HEK293 (cell line): Measurements from ENCODE around the gene XPO4.

Source experiments
- YY1 ChIP-seq: fragments of 450-650 bp; formaldehyde crosslinking; IDR thresholded peaks from 2 replicates; pipeline ENCODE4 v1.5.1; 2018; ENCODE audit warnings: missing biosample characterization, missing genetic modification characterization
- ZBTB8A ChIP-seq: fragments of 450-650 bp; formaldehyde crosslinking; IDR thresholded peaks from 2 replicates; pipeline ENCODE4 v1.5.1; 2016; ENCODE audit warnings: missing biosample characterization, missing genetic modification characterization
- ZNF23 ChIP-seq: fragments of 450-650 bp; formaldehyde crosslinking; IDR thresholded peaks from 2 replicates; pipeline ENCODE4 v1.5.1; 2016; ENCODE audit warnings: missing biosample characterization, missing genetic modification characterization, borderline replicate concordance
- TF ChIP-seq, protein P1 (sequence below): IDR thresholded peaks from 2 replicates; pipeline ENCODE4 v1.6.1; 2011; ENCODE audit warnings: mild to moderate bottlenecking, low read depth, low read length, borderline replicate concordance
- TF ChIP-seq, protein P2 (sequence below): fragments of 450-650 bp; formaldehyde crosslinking; IDR thresholded peaks from 2 replicates; pipeline ENCODE4 v1.5.1; 2016; ENCODE audit warnings: missing biosample characterization, missing genetic modification characterization
- TF ChIP-seq, protein P3 (sequence below): fragments of 450-650 bp; formaldehyde crosslinking; IDR thresholded peaks from 2 replicates; pipeline ENCODE4 v1.5.1; 2017; ENCODE audit warnings: missing biosample characterization, mild to moderate bottlenecking, missing genetic modification characterization, moderate library complexity

DNA sequence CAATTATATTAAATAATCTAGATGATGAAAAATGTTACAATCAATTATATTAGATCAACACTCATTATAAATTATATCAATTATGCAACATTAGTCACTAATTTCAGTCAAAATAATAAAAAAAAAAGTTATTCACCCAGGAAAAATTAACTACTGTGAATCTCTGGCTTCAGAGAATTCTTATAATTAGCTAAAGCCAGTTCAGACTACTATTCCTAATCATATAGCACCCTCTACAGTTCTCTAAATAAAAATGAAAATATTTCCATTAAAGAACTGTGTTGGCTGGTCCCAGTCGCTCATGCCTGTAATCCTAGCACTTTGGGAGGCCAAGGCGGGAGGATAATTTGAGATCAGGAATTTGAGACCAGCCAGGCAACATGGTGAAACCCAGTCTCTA, 33.0 kb downstream of the XPO4 start:
- TF ChIP-seq, protein P1, sequence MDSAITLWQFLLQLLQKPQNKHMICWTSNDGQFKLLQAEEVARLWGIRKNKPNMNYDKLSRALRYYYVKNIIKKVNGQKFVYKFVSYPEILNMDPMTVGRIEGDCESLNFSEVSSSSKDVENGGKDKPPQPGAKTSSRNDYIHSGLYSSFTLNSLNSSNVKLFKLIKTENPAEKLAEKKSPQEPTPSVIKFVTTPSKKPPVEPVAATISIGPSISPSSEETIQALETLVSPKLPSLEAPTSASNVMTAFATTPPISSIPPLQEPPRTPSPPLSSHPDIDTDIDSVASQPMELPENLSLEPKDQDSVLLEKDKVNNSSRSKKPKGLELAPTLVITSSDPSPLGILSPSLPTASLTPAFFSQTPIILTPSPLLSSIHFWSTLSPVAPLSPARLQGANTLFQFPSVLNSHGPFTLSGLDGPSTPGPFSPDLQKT, result no peak
- TF ChIP-seq ZNF23, result no peak
- TF ChIP-seq, protein P2, sequence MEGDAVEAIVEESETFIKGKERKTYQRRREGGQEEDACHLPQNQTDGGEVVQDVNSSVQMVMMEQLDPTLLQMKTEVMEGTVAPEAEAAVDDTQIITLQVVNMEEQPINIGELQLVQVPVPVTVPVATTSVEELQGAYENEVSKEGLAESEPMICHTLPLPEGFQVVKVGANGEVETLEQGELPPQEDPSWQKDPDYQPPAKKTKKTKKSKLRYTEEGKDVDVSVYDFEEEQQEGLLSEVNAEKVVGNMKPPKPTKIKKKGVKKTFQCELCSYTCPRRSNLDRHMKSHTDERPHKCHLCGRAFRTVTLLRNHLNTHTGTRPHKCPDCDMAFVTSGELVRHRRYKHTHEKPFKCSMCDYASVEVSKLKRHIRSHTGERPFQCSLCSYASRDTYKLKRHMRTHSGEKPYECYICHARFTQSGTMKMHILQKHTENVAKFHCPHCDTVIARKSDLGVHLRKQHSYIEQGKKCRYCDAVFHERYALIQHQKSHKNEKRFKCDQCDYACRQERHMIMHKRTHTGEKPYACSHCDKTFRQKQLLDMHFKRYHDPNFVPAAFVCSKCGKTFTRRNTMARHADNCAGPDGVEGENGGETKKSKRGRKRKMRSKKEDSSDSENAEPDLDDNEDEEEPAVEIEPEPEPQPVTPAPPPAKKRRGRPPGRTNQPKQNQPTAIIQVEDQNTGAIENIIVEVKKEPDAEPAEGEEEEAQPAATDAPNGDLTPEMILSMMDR (tag by site-specific recombination), result no peak
- TF ChIP-seq, protein P3, sequence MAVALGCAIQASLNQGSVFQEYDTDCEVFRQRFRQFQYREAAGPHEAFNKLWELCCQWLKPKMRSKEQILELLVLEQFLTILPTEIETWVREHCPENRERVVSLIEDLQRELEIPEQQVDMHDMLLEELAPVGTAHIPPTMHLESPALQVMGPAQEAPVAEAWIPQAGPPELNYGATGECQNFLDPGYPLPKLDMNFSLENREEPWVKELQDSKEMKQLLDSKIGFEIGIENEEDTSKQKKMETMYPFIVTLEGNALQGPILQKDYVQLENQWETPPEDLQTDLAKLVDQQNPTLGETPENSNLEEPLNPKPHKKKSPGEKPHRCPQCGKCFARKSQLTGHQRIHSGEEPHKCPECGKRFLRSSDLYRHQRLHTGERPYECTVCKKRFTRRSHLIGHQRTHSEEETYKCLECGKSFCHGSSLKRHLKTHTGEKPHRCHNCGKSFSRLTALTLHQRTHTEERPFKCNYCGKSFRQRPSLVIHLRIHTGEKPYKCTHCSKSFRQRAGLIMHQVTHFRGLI, result no peak
- no peak for TF ChIP-seq ZBTB8A (tag by site-specific recombination)
- no peak for TF ChIP-seq YY1 (tag by site-specific recombination)
